ENCODE measurements around the gene OR10D3.

The OR10D3 gene

GRCh38 chr11:124233376-124233775, 50.2 kb downstream of the OR10D3 start:
- no peak overlapping the region for H3K4me3 ChIP-seq (ENCODE audit: low read length)
- DNase-seq (ENCODE audit: low read depth, low spot score): no peak
